UCSD-AML1 (cell line): Measurements from ENCODE around the gene LINC00632.

Experiments used
- DNase-seq: peaks from one replicate; lab custom pipeline; 2025; ENCODE audit not compliant: unreplicated experiment; lab: John Stamatoyannopoulos, UW

The LINC00632 gene

DNA sequence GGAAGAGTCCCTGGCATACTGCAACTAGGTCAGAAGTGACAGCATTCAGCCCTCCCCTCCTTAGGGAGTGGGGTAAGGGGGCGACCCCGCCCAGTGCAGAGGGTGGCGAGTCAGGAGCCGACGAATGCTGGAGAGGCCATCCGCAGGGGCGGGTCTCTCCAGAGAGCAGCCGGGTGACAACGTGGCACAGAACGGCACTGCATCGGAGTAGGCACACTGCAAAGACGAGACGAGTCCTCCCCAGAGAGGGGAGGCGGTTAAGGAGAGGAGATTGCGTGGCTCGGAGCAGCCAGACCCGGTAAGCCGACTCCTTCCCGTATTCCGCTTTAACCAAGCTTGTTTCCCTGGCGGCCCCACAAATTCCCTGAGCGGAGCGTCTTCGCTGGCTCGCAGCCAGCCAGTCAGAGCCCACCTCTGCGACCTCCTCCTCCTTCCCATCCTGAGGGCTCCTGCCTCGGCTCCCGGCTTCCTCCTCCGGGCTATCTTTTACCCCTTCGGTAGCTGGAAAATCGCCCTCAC, 54.9 kb downstream of the LINC00632 start:
- no peak for DNase-seq

DNA sequence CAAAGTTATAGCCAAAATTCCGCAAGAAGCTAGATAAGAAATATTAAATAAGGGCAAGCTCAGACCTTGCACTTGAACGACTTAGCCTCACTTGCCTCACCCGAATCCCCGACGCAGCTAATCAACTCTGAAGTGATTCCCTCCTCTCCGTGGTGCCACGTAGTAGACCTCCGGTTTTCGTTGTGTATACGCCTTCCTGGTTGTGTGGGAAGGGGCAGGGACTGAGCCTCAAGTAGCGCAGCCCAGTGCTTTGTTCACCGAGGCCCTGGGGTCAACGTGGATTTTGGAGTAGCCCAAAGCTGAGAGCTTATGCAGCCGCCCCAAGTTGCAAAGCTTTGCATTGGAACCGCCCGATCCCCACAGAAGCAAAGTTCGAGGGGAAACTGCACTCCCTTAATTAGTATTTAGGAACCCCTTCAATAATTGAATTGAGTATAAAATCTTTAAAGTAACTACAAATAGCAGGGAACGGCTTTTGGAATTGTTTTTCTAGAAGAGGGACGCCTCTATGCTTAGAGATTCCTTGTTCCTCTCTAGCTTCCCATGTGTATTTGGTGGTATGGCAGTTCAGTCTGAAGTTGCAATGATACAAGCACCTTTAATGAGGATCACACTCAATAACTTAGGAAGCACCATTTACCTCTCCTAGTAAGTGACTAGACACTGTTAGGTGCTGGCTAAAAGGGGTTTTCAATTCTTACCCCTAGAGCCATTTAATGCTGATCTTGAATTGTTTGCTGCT, 55.7 kb downstream of the LINC00632 start:
- no peak for DNase-seq

GRCh38 chrX:140766024-140766611, 56.6 kb downstream of the LINC00632 start:
- DNase-seq: peak; percentile 10

DNA sequence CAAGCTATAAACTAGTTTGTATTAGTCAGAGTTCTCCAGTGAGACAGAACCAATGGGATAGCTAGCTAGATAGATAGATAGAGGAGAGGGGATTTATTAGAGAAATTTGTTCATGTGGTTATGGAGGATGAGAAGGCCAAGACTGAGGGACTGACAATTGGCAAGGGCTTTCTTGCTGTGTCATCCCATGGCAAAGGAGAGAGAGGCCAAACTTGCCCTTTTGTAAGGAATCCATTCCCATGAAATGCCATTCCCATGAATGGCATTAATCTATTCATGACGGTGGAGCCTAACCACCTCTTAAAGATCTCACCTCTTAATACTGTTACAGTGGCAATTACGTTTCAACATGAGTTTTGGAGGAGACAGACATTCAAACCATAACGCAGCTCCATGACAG, 58.1 kb downstream of the LINC00632 start:
- no peak for DNase-seq

DNA sequence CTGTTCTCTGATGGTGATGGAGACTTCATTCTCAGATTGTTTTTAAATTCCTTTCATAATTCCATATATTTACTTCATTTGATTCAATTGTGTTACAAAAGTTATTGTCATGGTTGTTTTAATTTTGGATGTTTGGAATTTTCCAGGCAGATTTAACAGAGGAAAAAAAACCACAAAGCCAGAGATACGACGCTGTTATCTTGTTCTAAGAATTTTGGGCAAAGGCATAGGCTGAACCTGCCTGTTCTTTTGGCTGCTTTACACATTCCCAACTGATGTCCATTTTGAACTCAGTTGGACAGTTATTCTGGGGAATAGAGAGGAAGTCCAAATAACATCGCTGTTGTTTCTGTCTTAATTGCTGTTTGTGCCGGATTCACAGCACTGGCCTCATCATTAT, 65.7 kb downstream of the LINC00632 start:
- no peak for DNase-seq

DNA sequence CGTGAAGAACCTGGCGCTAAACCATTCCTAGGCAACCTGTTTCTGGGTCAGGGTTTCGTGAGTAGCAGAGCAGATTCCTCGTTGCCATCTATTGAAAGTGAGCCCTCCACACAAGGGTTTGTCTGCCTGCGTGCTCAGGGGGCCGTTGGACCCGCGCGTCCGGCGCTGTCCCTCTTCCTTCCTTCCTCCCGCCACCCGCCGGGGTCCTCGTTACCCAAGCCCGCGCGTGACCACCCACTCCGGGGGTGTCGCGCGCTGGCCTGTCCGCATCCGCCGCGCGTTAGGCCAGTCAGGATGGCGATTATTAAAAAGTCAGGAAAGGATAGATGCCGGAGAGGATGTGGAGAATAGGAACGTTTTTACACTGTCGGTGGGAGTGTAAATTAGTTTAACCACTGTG, 66.8 kb downstream of the LINC00632 start:
- DNase-seq: no peak

GRCh38 chrX:140794642-140795041, 85.1 kb downstream of the LINC00632 start:
- no peak for DNase-seq

GRCh38 chrX:140799216-140799615, 89.7 kb downstream of the LINC00632 start:
- DNase-seq: no peak

DNA sequence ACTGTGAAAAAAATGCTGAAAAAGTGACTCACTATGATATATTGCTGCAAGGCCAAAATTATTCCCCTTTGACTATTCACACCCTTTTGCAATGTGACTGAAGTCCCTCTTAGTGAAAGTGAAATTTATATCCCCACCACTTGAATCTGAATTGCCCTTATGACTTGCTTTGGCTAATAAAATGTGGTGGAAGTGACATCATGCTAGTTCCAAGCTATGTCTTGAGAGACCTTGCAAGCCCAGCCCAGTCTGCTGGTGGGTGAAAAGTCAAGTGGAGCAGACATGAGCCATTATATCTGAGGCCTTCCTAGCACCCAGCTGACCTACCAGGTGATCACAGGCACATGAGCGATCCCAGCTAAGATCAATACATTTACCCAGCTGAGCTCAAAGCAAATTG, 94.7 kb downstream of the LINC00632 start:
- DNase-seq: no peak

DNA sequence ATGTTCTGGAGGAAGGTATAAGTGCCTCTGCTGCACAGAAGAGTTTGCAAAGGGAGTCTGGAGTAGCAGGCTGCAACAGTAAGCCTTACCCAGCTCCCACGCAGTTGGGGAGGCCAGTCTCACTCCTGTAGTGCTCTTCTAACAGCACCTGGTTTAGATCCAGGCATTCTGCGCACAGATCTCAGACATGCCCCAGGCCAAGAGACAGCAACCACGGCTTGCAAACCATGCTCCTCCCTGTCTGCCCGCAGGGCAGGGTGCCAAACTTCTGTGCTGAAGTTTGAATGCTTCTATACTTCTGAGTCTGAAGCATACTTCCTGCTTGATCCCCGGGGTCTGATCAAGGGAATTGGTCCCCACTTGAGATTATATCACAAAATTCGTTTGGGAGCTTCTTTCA, 106.3 kb downstream of the LINC00632 start:
- DNase-seq: no peak

DNA sequence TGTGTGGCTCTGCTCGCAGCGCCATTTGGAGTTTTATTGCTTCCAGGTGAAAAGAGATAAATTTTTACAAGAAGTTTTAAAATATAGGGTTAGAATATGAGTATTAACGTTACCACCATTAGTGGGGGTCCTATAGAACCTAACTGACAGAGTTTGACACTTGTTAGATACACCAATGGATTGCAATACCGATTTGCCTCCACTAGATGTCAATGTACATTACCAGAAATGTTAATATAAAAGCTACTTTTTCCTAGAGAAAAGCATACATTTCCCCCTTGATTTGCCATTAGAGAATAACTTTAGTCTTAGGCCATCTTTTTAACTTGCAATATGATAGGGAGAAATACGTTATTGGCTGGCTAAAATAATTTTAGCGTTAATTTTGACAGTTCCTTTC, 108.4 kb downstream of the LINC00632 start:
- DNase-seq: no peak

DNA sequence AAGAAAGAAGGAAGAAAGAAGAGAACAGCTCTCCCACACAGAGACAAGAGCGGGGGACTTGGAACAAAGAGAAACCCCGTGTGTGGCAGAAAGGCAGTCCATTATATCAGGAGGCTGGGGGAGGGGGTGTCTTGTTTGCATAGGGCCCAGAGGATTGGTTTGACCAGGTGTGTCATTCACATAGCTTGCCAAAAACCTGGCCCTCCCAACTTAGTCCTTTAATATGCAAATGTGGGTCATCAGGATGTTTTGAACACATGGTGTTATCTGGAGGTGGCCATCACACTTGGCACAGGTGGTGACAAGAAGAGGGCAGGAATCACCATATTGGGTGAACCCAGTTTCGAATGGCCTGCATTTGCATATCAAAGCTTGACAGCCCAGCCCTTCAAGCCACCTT, 111.7 kb downstream of the LINC00632 start:
- no peak for DNase-seq

DNA sequence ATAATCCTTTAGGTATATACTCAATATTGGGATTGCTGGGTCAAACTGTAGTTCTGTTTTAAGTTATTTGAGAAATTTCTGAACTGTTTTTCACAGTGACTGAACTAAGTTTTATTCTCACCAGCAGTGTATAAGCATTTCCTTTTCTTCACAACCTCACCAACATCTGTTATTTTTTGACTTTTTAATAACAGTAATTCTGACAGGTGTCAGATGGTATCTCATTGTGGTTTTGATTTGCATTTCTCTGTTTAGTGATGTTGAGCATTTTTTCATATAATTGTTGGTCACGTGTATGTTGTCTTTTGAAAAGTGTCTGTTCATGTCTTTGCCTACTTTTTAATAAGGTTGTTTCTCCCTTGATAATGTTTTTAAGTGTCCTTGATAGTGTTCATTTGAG, 112.6 kb downstream of the LINC00632 start:
- no peak for DNase-seq

DNA sequence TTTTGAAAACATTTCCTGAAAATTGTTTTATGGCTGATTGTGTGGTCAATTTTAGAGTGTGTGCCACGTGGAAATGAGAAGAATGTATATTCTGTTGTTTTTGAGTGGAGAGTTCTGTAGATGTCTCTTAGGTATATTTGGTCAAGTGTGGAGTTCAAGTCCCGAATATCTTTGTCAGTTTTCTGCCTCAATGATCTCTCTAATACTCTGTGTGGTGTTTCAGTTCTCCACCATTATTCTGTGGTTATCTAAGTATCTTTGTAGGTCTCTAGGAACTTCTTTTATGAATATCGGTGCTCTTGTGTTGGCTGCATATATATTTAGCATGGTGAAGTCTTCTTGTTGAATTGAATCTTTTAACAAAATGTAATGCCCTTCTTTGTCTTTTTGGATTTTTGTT, 113.3 kb downstream of the LINC00632 start:
- no peak for DNase-seq

GRCh38 chrX:140836874-140837273, 127.3 kb downstream of the LINC00632 start:
- no peak for DNase-seq
